CD8-positive, alpha-beta memory T cell (primary cell): ENCODE measurements around the gene ZNF319. TPM values are rescaled to one million over a fixed set of nuclear protein-coding genes. Genes with fewer than 3 reads are reported as not detected.

Experiments
- CTCF ChIA-PET: fragments of 350-600 bp; sonication (Branson Sonifier 250); formaldehyde crosslinking; loops from one replicate; lab custom pipeline; 2021; ENCODE audit warnings: antibody characterized with exemption; lab: Charles Lee
- POLR2A ChIA-PET: fragments of 350-600 bp; sonication (Branson Sonifier 250); formaldehyde crosslinking; loops from one replicate; lab custom pipeline; 2021; ENCODE audit warnings: antibody characterized with exemption; lab: Charles Lee
- DNase-seq, 5 donors: peaks; one replicate each; pipeline versions ENCODE4 v3.0.0 to v3.0.0-alpha.2; 2020 to 2022; ENCODE audit warnings: mixed read lengths in 1 of 5
- H3K27ac ChIP-seq: one replicate; pipeline ENCODE4 v1.7.0; 2013; ENCODE audit warnings: low read depth, mild to moderate bottlenecking, low read length, moderate library complexity
- H3K27me3 ChIP-seq: 2 replicates; pipeline ENCODE4 v1.7.0; 2013; ENCODE audit warnings: low read length, mild to moderate bottlenecking; ENCODE audit not compliant: insufficient read depth, poor library complexity, severe bottlenecking
- H3K36me3 ChIP-seq: 2 replicates; pipeline ENCODE4 v1.7.0; 2013; ENCODE audit warnings: mild to moderate bottlenecking, low read length, moderate library complexity; ENCODE audit not compliant: insufficient read depth
- H3K4me1 ChIP-seq: 2 replicates; pipeline ENCODE4 v1.7.0; 2013; ENCODE audit warnings: mild to moderate bottlenecking, low read length, moderate library complexity; ENCODE audit not compliant: insufficient read depth
- H3K4me3 ChIP-seq: 2 replicates; pipeline ENCODE4 v1.7.0; 2013; ENCODE audit warnings: mild to moderate bottlenecking, low read length
- H3K9me3 ChIP-seq: 2 replicates; pipeline ENCODE4 v1.7.0; 2013; ENCODE audit warnings: mild to moderate bottlenecking, low read length
- H3K27ac Mint-ChIP-seq, 8 donors: one replicate each; pipeline ENCODE4 v1.8.0; 2020 to 2021; ENCODE audit warnings: mixed read lengths in 8 of 8, mild to moderate bottlenecking in 6 of 8, inconsistent platforms in 3 of 8, moderate library complexity in 3 of 8
- H3K27me3 Mint-ChIP-seq, 2 donors: one replicate each; pipeline ENCODE4 v1.8.0; 2020 to 2021; ENCODE audit warnings: mixed read lengths in 2 of 2, mild to moderate bottlenecking in 1 of 2, moderate library complexity in 1 of 2
- H3K36me3 Mint-ChIP-seq, 3 donors: one replicate each; pipeline ENCODE4 v1.8.0; 2020 to 2021; ENCODE audit warnings: mixed read lengths in 3 of 3, inconsistent platforms in 1 of 3, mild to moderate bottlenecking in 1 of 3
- H3K4me1 Mint-ChIP-seq, 3 donors: one replicate each; pipeline ENCODE4 v1.8.0; 2020 to 2021; ENCODE audit warnings: mixed read lengths in 3 of 3, inconsistent platforms in 1 of 3, mild to moderate bottlenecking in 1 of 3
- H3K4me3 Mint-ChIP-seq, 7 donors: one replicate each; pipeline ENCODE4 v1.8.0; 2020 to 2021; ENCODE audit warnings: mixed read lengths in 7 of 7, mild to moderate bottlenecking in 6 of 7, moderate library complexity in 4 of 7, inconsistent platforms in 2 of 7
- H3K9me3 Mint-ChIP-seq, 5 donors: one replicate each; pipeline ENCODE4 v1.8.0; 2020 to 2022; ENCODE audit warnings: mixed read lengths in 5 of 5, mild to moderate bottlenecking in 3 of 5, moderate library complexity in 2 of 5, inconsistent platforms in 1 of 5
- polyA plus RNA-seq: library from polyadenylated mRNA; unstranded; fragments of 300-500 nt; fragmentation: Illumina TruSeq; gene quantifications from one replicate; pipeline ENCODE4 v1.2.3, GENCODE V29; 2021
- total RNA-seq, 2 experiments: library from RNA; stranded (reverse); gene quantifications; one replicate each; pipeline ENCODE4 v1.2.3, GENCODE V29; 2021

Gene ZNF319
- total and polyA plus RNA-seq, 3 experiments from 2014 or later: 11.9 to 18.5 (median 12.8) TPM

DNA sequence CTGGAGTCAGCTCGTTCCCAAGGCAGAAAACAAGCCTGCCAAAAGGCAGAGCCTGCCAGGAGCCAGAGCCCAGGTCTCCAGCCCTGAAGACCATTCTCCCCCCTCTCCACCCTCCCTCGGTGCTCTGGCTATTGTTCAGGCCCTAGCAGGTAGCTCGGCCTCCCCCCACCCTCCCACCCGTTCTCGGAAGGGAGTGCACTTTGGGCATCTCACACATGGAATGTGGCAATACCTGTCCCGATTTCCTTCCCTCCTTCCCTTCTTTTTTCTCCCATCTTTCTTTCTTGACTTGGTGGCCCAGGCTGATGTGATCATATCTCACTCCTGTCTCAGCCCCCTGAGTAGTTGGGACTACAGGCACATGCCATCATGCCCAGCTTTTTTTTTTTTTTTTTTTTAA lies 41.9 kb downstream of the ZNF319 start:
- no peaks in the 10 kb centered on the region for H3K4me1 ChIP-seq
- no peak overlapping the region for H3K27ac ChIP-seq
- H3K36me3 ChIP-seq: no peaks in the 10 kb centered on the region
- H3K4me3 ChIP-seq: no peak overlapping the region
- POLR2A ChIA-PET: no interaction called here
- no peaks in the 10 kb centered on the region for H3K9me3 ChIP-seq
- Mint-ChIP-seq H3K27ac (peak overlapping the region in 2 of 8 donors; percentile 25 to 58), H3K4me1 (no peaks in the 10 kb centered on the region), H3K36me3 (no peaks in the 10 kb centered on the region), H3K27me3 (peaks cover 2 to 3% of the 10 kb centered on the region in 2 donors), H3K9me3 (no peaks in the 10 kb centered on the region), H3K4me3 (no peak overlapping the region)
- CTCF ChIA-PET: interaction anchor here (1.4 kb wide), 1 partner anchor 40 kb away, joined by 4 read pairs; no protein-coding TSS in a partner anchor
- H3K27me3 ChIP-seq: no peaks in the 10 kb centered on the region
- no peak for DNase-seq

DNA sequence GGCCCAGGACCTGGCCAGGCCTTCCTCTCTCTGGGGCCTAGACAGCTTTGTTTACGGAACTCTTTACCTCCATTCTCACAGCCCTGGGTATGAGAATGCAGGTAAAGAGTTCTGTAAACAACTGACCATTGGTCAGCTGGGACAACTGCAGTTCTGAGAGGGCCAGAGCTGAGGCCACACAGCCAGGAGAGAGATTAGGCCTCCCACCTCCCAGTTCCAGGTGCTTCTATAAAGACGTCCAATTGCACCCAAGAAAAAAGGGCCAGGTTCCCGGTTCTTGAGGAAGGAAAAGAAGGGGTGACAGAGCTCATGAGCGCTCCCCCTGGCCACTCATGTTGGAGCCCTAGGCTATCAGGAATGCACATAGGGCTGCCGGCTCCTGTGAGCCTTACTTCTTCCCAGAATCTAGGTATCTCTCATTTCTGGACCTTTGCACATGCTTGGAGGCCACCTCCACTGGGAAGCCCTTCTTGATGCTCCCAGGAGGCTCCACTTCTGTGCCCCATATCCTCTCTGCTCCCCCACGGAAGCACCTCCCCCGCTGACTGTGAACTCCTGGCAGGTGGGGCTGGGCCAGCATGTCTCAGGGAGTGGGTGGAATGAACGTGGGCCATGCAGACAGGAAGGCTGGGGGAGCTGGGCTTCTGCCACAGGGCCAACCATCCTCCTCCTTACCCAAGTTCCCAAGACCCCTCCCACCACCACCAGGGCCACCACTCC lies 42.6 kb downstream of the ZNF319 start:
- no peak overlapping the region for H3K4me3 ChIP-seq
- CTCF ChIA-PET: interaction anchor here (0.7 to 1.4 kb wide), 2 partner anchors 41 to 47 kb away, joined by 3 to 4 read pairs; no protein-coding TSS in a partner anchor
- H3K9me3 ChIP-seq: no peaks in the 10 kb centered on the region
- no peaks in the 10 kb centered on the region for H3K27me3 ChIP-seq
- no peak overlapping the region for H3K27ac ChIP-seq
- Mint-ChIP-seq H3K4me3 (peak overlapping the region in 1 of 7 donors; percentile 66), H3K27ac (no peak overlapping the region), H3K27me3 (peaks cover 2 to 3% of the 10 kb centered on the region in 2 donors), H3K9me3 (no peaks in the 10 kb centered on the region), H3K36me3 (no peaks in the 10 kb centered on the region), H3K4me1 (no peaks in the 10 kb centered on the region)
- no peaks in the 10 kb centered on the region for H3K36me3 ChIP-seq
- POLR2A ChIA-PET: no interaction called here
- H3K4me1 ChIP-seq: no peaks in the 10 kb centered on the region
- no peak for DNase-seq

DNA sequence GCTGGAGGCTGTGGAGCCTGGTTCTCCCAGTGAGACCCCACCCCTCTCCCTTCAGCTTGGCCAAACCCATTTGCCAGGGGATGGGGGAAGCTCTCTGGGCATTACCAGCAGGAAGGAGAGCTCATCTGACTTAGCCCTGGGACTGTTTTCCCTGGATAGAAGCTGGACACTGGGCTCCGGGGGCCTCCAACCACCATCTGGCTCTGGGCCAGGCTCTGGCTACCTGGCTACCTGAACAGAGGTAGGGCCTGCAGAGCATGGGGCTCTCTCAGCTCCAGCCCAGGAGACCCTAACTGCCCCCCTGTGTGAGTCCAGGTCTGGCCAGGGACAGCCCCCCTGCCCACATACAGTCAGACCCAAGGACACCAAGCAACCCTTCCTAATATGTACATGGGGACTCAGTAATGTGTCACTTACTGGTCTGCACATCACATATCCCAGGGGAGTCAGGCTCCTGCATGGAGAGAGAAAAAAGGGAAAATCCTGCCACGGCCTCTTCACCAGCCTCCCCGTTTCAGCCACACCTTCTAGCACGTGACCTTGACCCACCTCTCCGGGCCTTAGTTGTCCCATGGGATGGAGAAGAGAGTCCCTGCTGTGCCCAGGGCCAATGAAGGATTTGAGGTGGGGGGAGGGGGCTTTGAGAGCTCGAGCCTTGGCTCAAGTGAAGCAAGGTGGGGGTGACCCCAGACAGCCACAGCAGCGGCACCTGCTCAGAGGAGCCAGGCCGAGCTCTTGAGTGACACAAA lies 43.4 kb downstream of the ZNF319 start:
- ChIA-PET CTCF (interaction anchor here (0.7 to 1.4 kb wide), 2 partner anchors 41 to 47 kb away, joined by 3 to 4 read pairs; no protein-coding TSS in a partner anchor), POLR2A (no interaction called here)
- Histone ChIP-seq H3K4me1 (no peaks in the 10 kb centered on the region), H3K9me3 (no peaks in the 10 kb centered on the region), H3K4me3 (no peak overlapping the region), H3K27ac (no peak overlapping the region), H3K27me3 (no peaks in the 10 kb centered on the region), H3K36me3 (no peaks in the 10 kb centered on the region)
- Mint-ChIP-seq H3K4me3 (no peak overlapping the region), H3K4me1 (no peaks in the 10 kb centered on the region), H3K27ac (peak overlapping the region in 1 of 8 donors; percentile 36), H3K36me3 (no peaks in the 10 kb centered on the region), H3K27me3 (peaks cover 2 to 3% of the 10 kb centered on the region in 2 donors), H3K9me3 (no peaks in the 10 kb centered on the region)
- peak in 1 of 5 donors; percentile 32 for DNase-seq

DNA sequence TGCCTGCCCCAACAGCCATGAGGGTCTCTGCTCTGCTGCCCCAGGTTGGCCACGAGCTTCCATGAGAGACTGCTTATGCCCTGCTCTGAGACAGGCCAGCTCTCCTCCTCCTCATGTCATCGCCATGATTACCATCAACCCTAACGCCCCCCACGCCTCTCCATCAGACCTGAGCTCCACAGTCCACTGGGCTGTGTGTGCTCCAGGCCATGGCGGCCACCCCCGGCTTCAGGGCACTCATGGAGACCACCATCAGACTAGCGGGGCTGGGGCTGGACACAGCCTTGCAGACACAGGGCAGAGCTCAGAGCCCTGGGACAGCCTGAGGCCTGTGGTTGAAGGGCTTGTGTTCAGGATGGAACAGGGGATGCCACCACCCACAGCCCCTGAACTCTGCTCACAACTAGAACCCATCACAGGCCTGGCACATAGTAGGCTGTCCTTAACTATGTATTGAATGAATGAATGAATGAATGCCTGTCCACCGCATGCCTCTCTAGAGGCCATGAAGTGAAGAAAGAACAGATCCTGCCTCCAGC lies 44.1 kb downstream of the ZNF319 start:
- Mint-ChIP-seq H3K27me3 (peaks cover 0 to 3% of the 10 kb centered on the region in 2 donors), H3K27ac (peak overlapping the region in 2 of 8 donors; percentile 26 to 36), H3K36me3 (no peaks in the 10 kb centered on the region), H3K9me3 (no peaks in the 10 kb centered on the region), H3K4me1 (no peaks in the 10 kb centered on the region), H3K4me3 (no peak overlapping the region)
- Histone ChIP-seq H3K36me3 (no peaks in the 10 kb centered on the region), H3K27ac (no peak overlapping the region), H3K4me3 (no peak overlapping the region), H3K9me3 (no peaks in the 10 kb centered on the region), H3K27me3 (no peaks in the 10 kb centered on the region), H3K4me1 (no peaks in the 10 kb centered on the region)
- peak in 1 of 5 donors; percentile 42 for DNase-seq
- ChIA-PET CTCF (no interaction called here), POLR2A (no interaction called here)

DNA sequence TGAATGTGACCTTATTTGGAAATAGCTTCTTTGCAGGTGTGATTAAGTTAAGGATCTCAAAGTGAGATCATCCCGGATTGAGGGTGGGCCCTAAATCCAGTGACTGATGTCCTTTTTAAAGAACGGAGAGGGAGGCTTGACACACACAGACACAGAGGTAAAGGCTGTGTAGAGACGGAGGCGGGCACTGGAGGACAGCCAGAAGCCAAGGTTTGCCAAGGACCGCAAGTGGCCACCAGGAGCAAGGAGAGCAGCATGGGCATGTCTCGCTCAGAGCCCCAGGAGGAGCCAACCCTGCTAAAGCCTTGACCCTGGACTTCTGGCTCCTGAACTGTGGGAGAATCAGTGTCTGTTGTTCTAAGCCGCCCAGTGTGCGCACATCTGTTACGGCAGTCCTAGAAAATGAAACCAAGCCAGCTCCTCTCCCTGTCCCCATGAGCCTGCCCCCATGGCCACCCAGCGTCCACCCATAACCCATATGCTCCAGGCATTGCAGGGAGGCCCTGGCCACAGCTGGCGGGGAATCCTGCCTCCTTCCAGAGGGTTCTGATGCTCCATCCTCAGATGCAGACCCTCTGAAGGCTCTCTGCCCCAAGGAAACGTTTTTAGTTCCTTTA lies 44.8 kb downstream of the ZNF319 start:
- no peak overlapping the region for H3K27ac Mint-ChIP-seq
- H3K27me3 ChIP-seq: no peaks in the 10 kb centered on the region
- H3K36me3 ChIP-seq: no peaks in the 10 kb centered on the region
- no peaks in the 10 kb centered on the region for H3K9me3 ChIP-seq
- no peaks in the 10 kb centered on the region for H3K9me3 Mint-ChIP-seq
- H3K27ac ChIP-seq: no peak overlapping the region
- no peak for DNase-seq
- no peaks in the 10 kb centered on the region for H3K36me3 Mint-ChIP-seq
- H3K4me3 ChIP-seq: no peak overlapping the region
- ChIA-PET POLR2A (no interaction called here), CTCF (no interaction called here)
- H3K4me1 ChIP-seq: no peaks in the 10 kb centered on the region
- H3K4me1 Mint-ChIP-seq: no peaks in the 10 kb centered on the region
- H3K27me3 Mint-ChIP-seq: peaks cover 0 to 5% of the 10 kb centered on the region in 2 donors
- H3K4me3 Mint-ChIP-seq: no peak overlapping the region

DNA sequence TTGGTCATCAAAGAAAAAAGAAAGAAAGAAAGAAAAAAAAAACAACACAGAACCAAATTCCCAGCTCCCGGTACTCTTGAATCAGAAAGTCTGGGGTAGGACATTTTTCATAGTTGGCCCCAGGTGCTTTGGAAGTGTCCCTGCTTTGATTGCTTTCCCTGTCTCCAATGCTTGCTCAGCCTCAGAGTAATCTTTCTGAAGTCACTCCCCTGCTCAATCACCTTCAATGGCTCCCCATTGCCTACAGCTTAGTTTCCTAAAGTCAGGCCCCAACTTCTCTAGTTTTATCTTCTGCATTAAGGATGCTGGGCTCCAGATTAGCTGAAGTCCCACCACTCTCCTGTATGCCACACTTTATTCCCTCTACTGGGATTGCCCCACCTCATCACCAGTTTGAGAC lies 46.6 kb downstream of the ZNF319 start:
- ChIA-PET CTCF (no interaction called here), POLR2A (no interaction called here)
- Histone ChIP-seq H3K4me1 (no peaks in the 10 kb centered on the region), H3K27me3 (no peaks in the 10 kb centered on the region), H3K4me3 (no peak overlapping the region), H3K36me3 (no peaks in the 10 kb centered on the region), H3K27ac (no peak overlapping the region), H3K9me3 (no peaks in the 10 kb centered on the region)
- peak in 1 of 5 donors; percentile 1 for DNase-seq
- H3K9me3 Mint-ChIP-seq: no peaks in the 10 kb centered on the region
- no peaks in the 10 kb centered on the region for H3K36me3 Mint-ChIP-seq
- no peaks in the 10 kb centered on the region for H3K4me1 Mint-ChIP-seq
- H3K27me3 Mint-ChIP-seq: peaks cover 0 to 10% of the 10 kb centered on the region in 2 donors
- no peak overlapping the region for H3K27ac Mint-ChIP-seq
- H3K4me3 Mint-ChIP-seq: no peak overlapping the region

DNA sequence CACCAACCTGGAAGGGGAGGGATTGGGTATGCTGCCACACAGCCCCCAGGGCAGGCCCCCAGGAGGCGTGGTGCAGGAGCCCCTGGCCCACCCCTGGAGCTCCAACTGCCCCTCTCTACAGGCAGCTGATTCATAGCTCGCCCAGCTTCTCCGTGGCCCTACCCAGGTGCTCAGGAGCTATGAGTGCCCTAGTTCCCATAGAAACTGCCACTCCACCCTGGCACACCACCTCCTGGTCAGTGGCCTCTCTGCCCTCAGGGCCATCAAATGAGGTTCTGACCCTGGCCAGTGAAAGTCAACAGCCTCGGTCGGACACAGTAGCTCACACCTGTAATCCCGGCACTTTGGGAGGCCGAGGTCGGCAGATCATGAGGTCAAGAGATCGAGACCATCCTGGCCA lies 47.6 kb downstream of the ZNF319 start:
- CTCF ChIA-PET: no interaction called here
- H3K4me1 ChIP-seq: no peaks in the 10 kb centered on the region
- peak in 1 of 5 donors; percentile 25 for DNase-seq
- Mint-ChIP-seq H3K4me1 (no peaks in the 10 kb centered on the region), H3K36me3 (no peaks in the 10 kb centered on the region), H3K27me3 (peaks cover 0 to 10% of the 10 kb centered on the region in 2 donors), H3K9me3 (no peaks in the 10 kb centered on the region), H3K4me3 (no peak overlapping the region), H3K27ac (no peak overlapping the region)
- no peaks in the 10 kb centered on the region for H3K27me3 ChIP-seq
- no peak overlapping the region for H3K27ac ChIP-seq
- H3K4me3 ChIP-seq: no peak overlapping the region
- H3K9me3 ChIP-seq: no peaks in the 10 kb centered on the region
- H3K36me3 ChIP-seq: no peaks in the 10 kb centered on the region
- POLR2A ChIA-PET: no interaction called here
